K562 (cell line): ENCODE measurements around the gene ABR. TPM values are rescaled to one million over a fixed set of nuclear protein-coding genes. Genes with fewer than 3 reads are reported as not detected.
A peak's percentile ranks its signal among the peaks of the same experiment; 100 is the strongest.

Experiments used
- DPF2 ChIP-seq: fragments of 450-650 bp; IDR thresholded peaks from 2 replicates; pipeline ENCODE4 v1.6.1; 2016
- E2F6 ChIP-seq, 2 experiments: IDR thresholded peaks; 2 replicates each; pipeline ENCODE4 v1.6.1; 2011; ENCODE audit warnings: borderline replicate concordance in 1 of 2, control low read depth in 1 of 2, low read depth in 1 of 2, low read length in 1 of 2, mild to moderate bottlenecking in 1 of 2, mixed read lengths in 1 of 2, moderate library complexity in 1 of 2; ENCODE audit not compliant: insufficient read depth in 1 of 2, insufficient read length in 1 of 2, poor library complexity in 1 of 2, severe bottlenecking in 1 of 2; ENCODE audit errors: extremely low read depth in 1 of 2
- ESRRB ChIP-seq: fragments of 250-450 bp; sonication (Bioruptor Pico); IDR thresholded peaks from 2 replicates; pipeline ENCODE4 v1.5.0; 2020; ENCODE audit warnings: mild to moderate bottlenecking, moderate library complexity, borderline replicate concordance
- FOXA1 ChIP-seq: fragments of 450-650 bp; IDR thresholded peaks from 2 replicates; pipeline ENCODE4 v1.6.1; 2016; ENCODE audit warnings: mild to moderate bottlenecking, borderline replicate concordance
- SREBF2 ChIP-seq: sonication (generic); formaldehyde crosslinking; IDR thresholded peaks from 2 replicates; pipeline ENCODE4 v1.4.0; 2020; ENCODE audit warnings: mild to moderate bottlenecking, missing genetic modification reagents
- ZNF263 ChIP-seq: sonication (generic); formaldehyde crosslinking; IDR thresholded peaks from 2 replicates; pipeline ENCODE4 v1.8.0; 2022; ENCODE audit warnings: mild to moderate bottlenecking, missing genetic modification reagents, borderline replicate concordance
- ZNF316 ChIP-seq: fragments of 450-650 bp; IDR thresholded peaks from 2 replicates; pipeline ENCODE4 v1.6.1; 2016
- ZNF318 ChIP-seq, 2 experiments: fragments of 450-650 bp; IDR thresholded peaks; 2 replicates each; pipeline ENCODE4 v1.6.1; 2016; ENCODE audit warnings: mild to moderate bottlenecking in 2 of 2, borderline replicate concordance in 1 of 2, low read depth in 1 of 2, moderate library complexity in 1 of 2
- ZNF592 ChIP-seq: fragments of 450-650 bp; IDR thresholded peaks from 2 replicates; pipeline ENCODE4 v1.6.1; 2017; ENCODE audit warnings: antibody characterized with exemption, mild to moderate bottlenecking
- ZNF668 ChIP-seq: fragments of 250-450 bp; sonication (Bioruptor Pico); IDR thresholded peaks from 2 replicates; pipeline ENCODE4 v1.8.0; 2022; ENCODE audit warnings: mild to moderate bottlenecking, inconsistent platforms
- polyA plus RNA-seq, 8 experiments: library from polyadenylated mRNA; depleted of rRNA in 4 of 8; stranded (reverse) in 5 of 8; unstranded in 3 of 8; fragments of >200 nt; fragmentation: Nextera tagmentation in 2 of 8; fragmentation: Illumina TruSeq in 1 of 8; extraction: Ambion mirVana in 2 of 8; extraction: Trizol in 1 of 8; gene quantifications; 2 replicates each; pipeline versions ENCODE4 v1.2.1 to v1.2.3, GENCODE V29; 2011 to 2014; ENCODE audit warnings: inconsistent platforms in 1 of 8, missing spikeins in 1 of 8
- total RNA-seq, 7 experiments: library from RNA; depleted of rRNA in 6 of 7; stranded (reverse); fragments of >200 nt in 6 of 7; fragmentation: Illumina TruSeq in 2 of 7; extraction: Trizol in 2 of 7; gene quantifications; 2 replicates each; pipeline versions ENCODE4 v1.2.1 to v1.2.3, GENCODE V29; 2011 to 2021; ENCODE audit warnings: low replicate concordance in 1 of 7

The ABR gene
- total and polyA plus RNA-seq, 9 of the 15 experiments (the other 6 are each of a cell fraction or from before 2014, with no cell fraction given), result 0.07 to 1.6 (median 0.37) TPM; not detected in 1

GRCh38 chr17:996554-997344 is 183.0 kb downstream of the ABR start, which contains the start of gene TIMM22 (continued):
- TF ChIP-seq ZNF318 (IDR thresholded peaks at IDR 0.05; ENCODE audit: borderline replicate concordance in 1 of 2, low read depth in 1 of 2), result no peak
- TF ChIP-seq ESRRB (CRISPR knock-in tag), result no peak
- no peak for TF ChIP-seq SREBF2 (CRISPR knock-in tag)
- no peak for TF ChIP-seq DPF2
- no peak for TF ChIP-seq ZNF316
- no peak for TF ChIP-seq ZNF668 (CRISPR knock-in tag)
- no peak for TF ChIP-seq FOXA1
- TF ChIP-seq ZNF592, result no peak
- peak; percentile 90 to 93 for TF ChIP-seq E2F6 (IDR thresholded peaks at IDR 0.05; ENCODE audit: borderline replicate concordance in 1 of 2, extremely low read depth in 1 of 2, insufficient read depth in 1 of 2, insufficient read length in 1 of 2, low read depth in 1 of 2, low read length in 1 of 2, poor library complexity in 1 of 2, severe bottlenecking in 1 of 2)
- TF ChIP-seq ZNF263, result no peak
